A549 (cell line): ENCODE data around the gene KRT5. TPM values are rescaled to one million over a fixed set of nuclear protein-coding genes. Genes with fewer than 3 reads are reported as not detected.

Experiments used
- ATAC-seq, 2 experiments: fragments of 200-7000 bp in 1 of 2; fragments of >200 bp in 1 of 2; cut with Nextera tagmentation in 1 of 2; cut with Tn5 transposase in 1 of 2; 3 replicates each; pipeline versions ENCODE4 v1.8.0 to v1.9.1; 2018 to 2020; ENCODE audit warnings: mild to moderate bottlenecking in 1 of 2, moderate library complexity in 1 of 2
- CTCF ChIA-PET: fragments of 300-600 bp; sonication (Branson Sonifier 250); formaldehyde crosslinking; extraction: SDS; loops from one replicate; lab custom pipeline; 2021; ENCODE audit warnings: antibody characterized with exemption, inconsistent platforms; lab: Yijun Ruan, JAX
- POLR2A ChIA-PET: fragments of 350-600 bp; formaldehyde crosslinking; extraction: SDS; loops from one replicate; lab custom pipeline; 2021; ENCODE audit warnings: antibody characterized with exemption, inconsistent platforms; lab: Yijun Ruan, JAX
- DNase-seq, 2 experiments: peaks; one replicate each; pipeline versions ENCODE4 v3.0.0 to v3.0.0-alpha.2; 2011 to 2016; ENCODE audit warnings: low read depth in 1 of 2, low spot score in 1 of 2
- FAIRE-seq: peaks from 2 replicates; lab custom pipeline; 2011; peaks lifted over from hg19 to GRCh38; lab: Jason Lieb, UNC
- H3K27ac ChIP-seq, 2 experiments: fragments of >200 bp; sonication (Bioruptor Twin); formaldehyde crosslinking; 3 replicates each; pipeline ENCODE4 v1.5.1; 2016 to 2017
- H3K4me1 ChIP-seq: fragments of >200 bp; sonication (Bioruptor Twin); formaldehyde crosslinking; 3 replicates; pipeline ENCODE4 v1.6.1; 2016
- H3K4me2 ChIP-seq: fragments of >200 bp; sonication (Bioruptor Twin); formaldehyde crosslinking; 3 replicates; pipeline ENCODE4 v1.6.1; 2016
- H3K4me3 ChIP-seq: fragments of >200 bp; sonication (Bioruptor Twin); formaldehyde crosslinking; 3 replicates; pipeline ENCODE4 v1.5.1; 2016
- H3K9me3 ChIP-seq: fragments of >200 bp; sonication (Bioruptor Twin); formaldehyde crosslinking; 3 replicates; pipeline ENCODE4 v1.6.1; 2016
- CBX2 ChIP-seq: fragments of 200-600 bp; sonication (generic); IDR thresholded peaks from 2 replicates; pipeline ENCODE4 v1.6.1; 2016; ENCODE audit warnings: low read depth, mild to moderate bottlenecking, borderline replicate concordance
- CEBPB ChIP-seq, 2 experiments: fragments of >200 bp in 1 of 2; sonication (Bioruptor Twin) in 1 of 2; formaldehyde crosslinking in 1 of 2; IDR thresholded peaks; 2 replicates each; pipeline ENCODE4 v1.6.1; 2012 to 2016
- CTCF ChIP-seq: fragments of >200 bp; sonication (Bioruptor Twin); formaldehyde crosslinking; IDR thresholded peaks from 3 replicates; pipeline ENCODE4 v1.5.1; 2016
- EHMT2 ChIP-seq: fragments of 200-600 bp; sonication (generic); IDR thresholded peaks from 2 replicates; pipeline ENCODE4 v1.6.1; 2016; ENCODE audit warnings: antibody characterized with exemption, low read depth, mild to moderate bottlenecking, moderate library complexity
- FOSL2 ChIP-seq, 2 experiments: fragments of 450-650 bp in 1 of 2; fragments of >200 bp in 1 of 2; sonication (Bioruptor Twin) in 1 of 2; formaldehyde crosslinking; IDR thresholded peaks; 2 replicates each; pipeline versions ENCODE4 v1.5.0 to v1.6.1; 2016 to 2020; ENCODE audit warnings: mild to moderate bottlenecking in 1 of 2, moderate library complexity in 1 of 2
- FOXS1 ChIP-seq: fragments of 250-450 bp; sonication (Bioruptor Pico); IDR thresholded peaks from 2 replicates; pipeline ENCODE4 v1.5.0; 2020; ENCODE audit warnings: mild to moderate bottlenecking, moderate library complexity
- GATA3 ChIP-seq: IDR thresholded peaks from 2 replicates; pipeline ENCODE4 v1.6.1; 2012; ENCODE audit warnings: borderline replicate concordance
- HOXB5 ChIP-seq: fragments of 250-450 bp; sonication (Bioruptor Pico); IDR thresholded peaks from 2 replicates; pipeline ENCODE4 v1.5.0; 2020; ENCODE audit warnings: mild to moderate bottlenecking, moderate library complexity
- JUNB ChIP-seq: fragments of >200 bp; sonication (Bioruptor Twin); formaldehyde crosslinking; IDR thresholded peaks from 2 replicates; pipeline ENCODE4 v1.6.1; 2016
- MAFK ChIP-seq: fragments of 450-650 bp; IDR thresholded peaks from 2 replicates; pipeline ENCODE4 v1.6.1; 2014; ENCODE audit not compliant: partially characterized antibody
- MAX ChIP-seq: IDR thresholded peaks from 2 replicates; pipeline ENCODE4 v1.6.1; 2012
- PBX3 ChIP-seq: IDR thresholded peaks from 2 replicates; pipeline ENCODE4 v1.6.1; 2012
- POLR2AphosphoS2 ChIP-seq: conservative IDR thresholded peaks from 2 replicates; pipeline ENCODE4 v1.6.1; 2012; ENCODE audit warnings: low read length, improper control_type of control experiment, inconsistent platforms
- RAD21 ChIP-seq, 2 experiments: fragments of >200 bp in 1 of 2; sonication (Bioruptor Twin) in 1 of 2; formaldehyde crosslinking in 1 of 2; IDR thresholded peaks in 1 of 2; conservative IDR thresholded peaks in 1 of 2; 2 replicates in 1 of 2; 3 replicates in 1 of 2; pipeline ENCODE4 v1.6.1; 2012 to 2018; ENCODE audit warnings: inconsistent platforms in 1 of 2
- RARB ChIP-seq: fragments of 250-450 bp; sonication (Bioruptor Pico); IDR thresholded peaks from 2 replicates; pipeline ENCODE4 v1.8.0; 2021; ENCODE audit warnings: mild to moderate bottlenecking, moderate library complexity
- RFX5 ChIP-seq: fragments of 450-650 bp; IDR thresholded peaks from 2 replicates; pipeline ENCODE4 v1.7.1; 2014; ENCODE audit warnings: antibody characterized with exemption, mild to moderate bottlenecking, moderate library complexity
- SMC3 ChIP-seq: fragments of >200 bp; sonication (Bioruptor Twin); formaldehyde crosslinking; IDR thresholded peaks from 3 replicates; pipeline ENCODE4 v1.6.1; 2018; ENCODE audit warnings: inconsistent platforms
- WGBS: methylation state at CpG from one replicate; pipeline ENCODE4 v1.1.6; 2017; ENCODE audit errors: missing lambda C conversion rate; 5-methylcytosine and 5-hydroxymethylcytosine counted together
- polyA plus RNA-seq, 4 experiments: library from polyadenylated mRNA; depleted of rRNA in 3 of 4; stranded (reverse); fragments of >200 nt; fragmentation: RNase III in 1 of 4; extraction: RNeasy Plus Mini Kit Qiagen cat#74134 plus additional on column Dnase treatment in 1 of 4; gene quantifications; 2 replicates in 3 of 4; 3 replicates in 1 of 4; pipeline ENCODE4 v1.2.3, GENCODE V29; 2011 to 2017

The KRT5 gene
- polyA plus RNA-seq, 2 of the 4 experiments (the other 2 are of a cell fraction) = 0.06 to 0.25 TPM

- no peak for FAIRE-seq
- 87% methylated on average over 7 of the region's 7 CpGs for WGBS
- no peak overlapping the region for H3K4me2 ChIP-seq
- no peak overlapping the region for H3K4me3 ChIP-seq
- TF ChIP-seq CBX2 (no peak), PBX3 (no peak), RARB (no peak), EHMT2 (no peak), MAX (no peak), HOXB5 (CRISPR knock-in tag) (no peak), CTCF (no peak), MAFK (no peak), FOXS1 (CRISPR knock-in tag) (no peak), SMC3 (no peak)
- TF ChIP-seq, all 56 proteins: peak for 0
- Histone ChIP-seq H3K4me1 (peaks cover 23% of the 10 kb centered on the region), H3K9me3 (no peaks in the 10 kb centered on the region), H3K27ac (no peak overlapping the region)
- DNase-seq (no peak), ATAC-seq (no peak)
- ChIA-PET CTCF (interaction anchor here (1.2 to 1.6 kb wide), 3 partner anchors 98 to 339 kb away, joined by 3 to 6 read pairs (median 3); no protein-coding TSS in a partner anchor), POLR2A (no interaction called here)
These were observed 20.3 kb upstream of the KRT5 start for GRCh38 chr12:52540531-52540930.

- DNase-seq = no peak
- no peak for TF ChIP-seq POLR2AphosphoS2
- POLR2A ChIA-PET = no interaction called here
- no peak for FAIRE-seq
- no peak; a peak in 1 of 6 replicates for ATAC-seq
- Histone ChIP-seq H3K4me3 (no peak overlapping the region), H3K4me2 (peak overlapping the region; percentile 76; the same call in 2 of the 3 replicates), H3K4me1 (peaks cover 23% of the 10 kb centered on the region), H3K27ac (peak overlapping the region in 1 of 2 experiments; percentile 42; a peak in 2 of 6 replicates), H3K9me3 (no peaks in the 10 kb centered on the region)
- WGBS = 95% methylated on average over 3 of the region's 3 CpGs
- CTCF ChIA-PET = interaction anchor here (1.0 to 1.5 kb wide), 3 partner anchors 326 to 340 kb away, joined by 3 to 5 read pairs (median 3); no protein-coding TSS in a partner anchor
These were observed 19.6 kb upstream of the KRT5 start for GRCh38 chr12:52539821-52540173.

- ChIA-PET POLR2A (no interaction called here), CTCF (interaction anchor here (1.0 to 1.7 kb wide), 3 partner anchors 8 to 340 kb away, joined by 3 to 7 read pairs (median 5); no protein-coding TSS in a partner anchor)
- DNase-seq (peak; percentile 68 to 69), ATAC-seq (peak; percentile 55 to 80; a peak in 4 of 6 replicates), FAIRE-seq (no peak)
- Histone ChIP-seq H3K9me3 (no peaks in the 10 kb centered on the region), H3K4me3 (no peak overlapping the region), H3K4me2 (peak overlapping the region; percentile 76), H3K4me1 (peaks cover 23% of the 10 kb centered on the region), H3K27ac (peak overlapping the region in 1 of 2 experiments; percentile 55; a peak in 3 of 6 replicates)
- 54% methylated on average over 5 of the region's 5 CpGs for WGBS
- TF ChIP-seq RFX5 (no peak), GATA3 (peak; percentile 59; the same call in 1 of the 2 replicates), JUNB (peak; percentile 46; the same call in 1 of the 2 replicates), FOSL2 (IDR thresholded peaks at IDR 0.05) (0 out of 2 replicates have a peak, but pooled peaks have one; percentile 12), FOSL2 (CRISPR knock-in tag; IDR thresholded peaks at IDR 0.05) (no peak), RAD21 (conservative IDR thresholded peaks at IDR 0.05 in 1 of 2, IDR thresholded peaks at IDR 0.05 in 1 of 2) (no peak), CEBPB (IDR thresholded peaks at IDR 0.05) (0 out of 4 replicates have a peak, but pooled peaks of 1 of the 2 experiments have one; percentile 23)
- TF ChIP-seq, all 56 proteins: peak for 4
These were observed 19.1 kb upstream of the KRT5 start for GRCh38 chr12:52539083-52539820.
